Measurements from ENCODE around the gene SLC22A23. TPM values are rescaled to one million over a fixed set of nuclear protein-coding genes. Genes with fewer than 3 reads are reported as not detected.

SLC22A23 gene
- total RNA-seq, 1 experiment from 2014 or later, result 5.7 TPM

DNA sequence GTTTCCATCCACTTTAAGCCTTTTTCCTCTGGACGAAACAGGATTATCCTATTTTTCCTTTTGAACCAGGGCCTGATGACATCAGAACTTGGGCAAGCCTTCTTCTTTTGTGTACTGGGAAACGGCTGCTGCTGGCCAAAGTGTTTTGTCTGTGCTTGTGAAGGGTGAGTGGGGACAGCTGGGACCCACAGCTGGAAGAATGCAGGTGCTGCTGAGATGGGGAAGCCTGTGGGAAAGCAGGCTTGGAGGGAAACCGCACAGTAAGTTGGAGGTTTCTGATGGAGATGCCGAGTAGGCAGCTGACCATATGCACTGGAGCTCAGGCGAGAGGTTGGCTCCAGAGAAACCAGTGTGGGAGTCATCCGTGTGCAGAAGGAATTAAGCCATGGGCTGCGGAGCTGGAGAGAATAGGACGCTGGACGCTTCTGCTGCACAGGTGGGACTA lies 206.6 kb downstream of the SLC22A23 start:
- ATAC-seq (no peak), DNase-seq (no peak)
- no peaks in the 10 kb centered on the region for H3K9me2 ChIP-seq (replicated peaks; ENCODE audit: low read length)
- no peaks in the 10 kb centered on the region for H3K79me2 ChIP-seq (ENCODE audit: low read length)
- H2AFZ ChIP-seq (ENCODE audit: low read length), result no peak overlapping the region
- no peak overlapping the region for H3K9ac ChIP-seq (ENCODE audit: low read length)
- no peaks in the 10 kb centered on the region for H3F3A ChIP-seq (ENCODE audit: low read length, unreplicated experiment)
- H3K4me1 ChIP-seq (ENCODE audit: insufficient read depth, low read length), result peaks cover 16% of the 10 kb centered on the region
- H3K9me3 ChIP-seq (ENCODE audit: low read length), result no peaks in the 10 kb centered on the region
- no peaks in the 10 kb centered on the region for H4K20me1 ChIP-seq (ENCODE audit: low read length)
- H3K4me2 ChIP-seq (ENCODE audit: low read length), result no peak overlapping the region
- ChIA-PET POLR2A (ENCODE audit: unreplicated experiment) (no interaction called here), CTCF (no interaction called here)
- no peak overlapping the region for H3K27ac ChIP-seq (ENCODE audit: low read length)
- intact Hi-C loops (cut with micrococcal nuclease), result loop anchor here (2.0 to 10.0 kb wide), 2 partner anchors 87 to 255 kb away; partner anchors contain the start of gene NQO2
- H3K27me3 ChIP-seq (ENCODE audit: low read length), result no peaks in the 10 kb centered on the region
- TF ChIP-seq EZH2 (IDR thresholded peaks at IDR 0.05; ENCODE audit: low read length, unreplicated experiment) (no peak), EZH2phosphoT487 (IDR thresholded peaks at IDR 0.05; ENCODE audit: borderline replicate concordance, low read length) (no peak)
- TF ChIP-seq, protein P1, sequence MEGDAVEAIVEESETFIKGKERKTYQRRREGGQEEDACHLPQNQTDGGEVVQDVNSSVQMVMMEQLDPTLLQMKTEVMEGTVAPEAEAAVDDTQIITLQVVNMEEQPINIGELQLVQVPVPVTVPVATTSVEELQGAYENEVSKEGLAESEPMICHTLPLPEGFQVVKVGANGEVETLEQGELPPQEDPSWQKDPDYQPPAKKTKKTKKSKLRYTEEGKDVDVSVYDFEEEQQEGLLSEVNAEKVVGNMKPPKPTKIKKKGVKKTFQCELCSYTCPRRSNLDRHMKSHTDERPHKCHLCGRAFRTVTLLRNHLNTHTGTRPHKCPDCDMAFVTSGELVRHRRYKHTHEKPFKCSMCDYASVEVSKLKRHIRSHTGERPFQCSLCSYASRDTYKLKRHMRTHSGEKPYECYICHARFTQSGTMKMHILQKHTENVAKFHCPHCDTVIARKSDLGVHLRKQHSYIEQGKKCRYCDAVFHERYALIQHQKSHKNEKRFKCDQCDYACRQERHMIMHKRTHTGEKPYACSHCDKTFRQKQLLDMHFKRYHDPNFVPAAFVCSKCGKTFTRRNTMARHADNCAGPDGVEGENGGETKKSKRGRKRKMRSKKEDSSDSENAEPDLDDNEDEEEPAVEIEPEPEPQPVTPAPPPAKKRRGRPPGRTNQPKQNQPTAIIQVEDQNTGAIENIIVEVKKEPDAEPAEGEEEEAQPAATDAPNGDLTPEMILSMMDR (conservative IDR thresholded peaks at IDR 0.05; ENCODE audit: low read depth, low read length), result no peak
- H3K36me3 ChIP-seq (ENCODE audit: low read depth, low read length), result no peaks in the 10 kb centered on the region
- no peak overlapping the region for H3K4me3 ChIP-seq (ENCODE audit: low read length)
- BruUV-seq (replicated peaks), result no TSS peak

DNA sequence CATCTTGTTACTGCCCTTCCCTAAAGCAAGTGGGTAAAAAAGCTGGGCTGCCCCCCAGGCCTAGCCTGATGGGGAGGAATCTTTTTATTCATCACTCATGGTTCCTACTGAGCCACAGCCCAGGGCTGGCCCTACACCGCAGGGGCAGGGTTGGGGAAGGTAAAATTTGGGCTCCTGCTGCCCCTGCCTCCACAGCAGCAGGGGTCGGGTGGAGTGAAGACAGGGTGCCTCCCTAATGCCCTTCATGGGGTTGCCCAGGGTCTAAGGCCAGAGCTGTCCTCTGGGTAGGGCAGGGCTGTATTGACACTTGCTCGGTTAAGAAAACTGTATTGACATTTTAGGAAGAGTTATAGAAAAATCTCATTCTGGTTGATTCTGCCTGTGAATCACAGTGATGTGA lies 207.0 kb downstream of the SLC22A23 start:
- H3K9me3 ChIP-seq (ENCODE audit: low read length), result no peaks in the 10 kb centered on the region
- POLR2A ChIA-PET (ENCODE audit: unreplicated experiment), result no interaction called here
- CTCF ChIA-PET, result no interaction called here

More for the DNA sequence above, 207.0 kb downstream of the SLC22A23 start:
- no peak for DNase-seq
- H2AFZ ChIP-seq (ENCODE audit: low read length), result no peak overlapping the region
- intact Hi-C loops (cut with micrococcal nuclease), result loop anchor here (2.0 to 10.0 kb wide), 2 partner anchors 87 to 255 kb away; partner anchors contain the start of gene NQO2
- H3K27me3 ChIP-seq (ENCODE audit: low read length), result no peaks in the 10 kb centered on the region
- H3K36me3 ChIP-seq (ENCODE audit: low read depth, low read length), result no peaks in the 10 kb centered on the region
- no peaks in the 10 kb centered on the region for H3K79me2 ChIP-seq (ENCODE audit: low read length)
- TF ChIP-seq, protein P1 (conservative IDR thresholded peaks at IDR 0.05; ENCODE audit: low read depth, low read length), result no peak
- no peak for TF ChIP-seq EZH2phosphoT487 (IDR thresholded peaks at IDR 0.05; ENCODE audit: borderline replicate concordance, low read length)
- TF ChIP-seq EZH2 (IDR thresholded peaks at IDR 0.05; ENCODE audit: low read length, unreplicated experiment), result no peak
- no peak overlapping the region for H3K4me3 ChIP-seq (ENCODE audit: low read length)
- H3F3A ChIP-seq (ENCODE audit: low read length, unreplicated experiment), result no peaks in the 10 kb centered on the region
- no peaks in the 10 kb centered on the region for H4K20me1 ChIP-seq (ENCODE audit: low read length)
- no peak overlapping the region for H3K9ac ChIP-seq (ENCODE audit: low read length)
- H3K27ac ChIP-seq (ENCODE audit: low read length), result no peak overlapping the region
- H3K9me2 ChIP-seq (replicated peaks; ENCODE audit: low read length), result no peaks in the 10 kb centered on the region
- H3K4me2 ChIP-seq (ENCODE audit: low read length), result no peak overlapping the region
- no TSS peak for BruUV-seq (replicated peaks)
- no peak for ATAC-seq
- H3K4me1 ChIP-seq (ENCODE audit: insufficient read depth, low read length), result peaks cover 16% of the 10 kb centered on the region

Measured in PC-3 (cell line).